ENCODE data around the gene CYP4F12. TPM values are rescaled to one million over a fixed set of nuclear protein-coding genes. Genes with fewer than 3 reads are reported as not detected.

Gene CYP4F12
- total and polyA plus RNA-seq, 2 of the 8 experiments (the other 6 are each of a cell fraction or from before 2014, with no cell fraction given), result not detected

DNA sequence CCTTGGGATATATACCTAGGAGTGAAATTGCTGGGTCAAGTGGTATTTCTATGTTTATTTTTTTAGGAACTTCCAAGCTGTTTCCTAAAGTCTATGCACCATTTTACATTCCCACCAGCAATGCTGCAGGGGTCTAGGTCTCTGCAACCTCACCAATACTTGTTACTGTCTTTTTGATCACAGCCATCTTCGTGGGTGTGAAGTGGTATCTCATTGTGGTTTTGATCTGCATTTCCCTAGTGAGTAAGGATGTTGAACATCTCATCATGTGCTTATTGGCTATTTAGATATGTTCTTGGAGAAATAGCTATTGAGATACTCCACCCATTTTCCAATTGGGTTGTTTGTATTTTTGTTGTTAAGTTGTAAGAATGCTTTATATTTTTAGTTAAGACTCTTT lies 57.7 kb downstream of the CYP4F12 start:
- Histone ChIP-seq H3K4ac (replicated peaks; ENCODE audit: insufficient read length, low read depth, low read length) (no peak overlapping the region), H3K4me2 (ENCODE audit: insufficient read depth in 1 of 2, low read depth in 2 of 2, low read length in 2 of 2) (no peak overlapping the region), H3K18ac (ENCODE audit: extremely low read depth, low read length) (no peak overlapping the region), H3K23ac (ENCODE audit: insufficient read length) (no peak overlapping the region), H2BK12ac (ENCODE audit: low read depth, low read length) (no peak overlapping the region), H3K56ac (replicated peaks; ENCODE audit: insufficient read length, low read depth, low read length) (no peak overlapping the region), H2BK5ac (ENCODE audit: low read depth, low read length) (no peak overlapping the region), H4K91ac (replicated peaks; ENCODE audit: insufficient read length, low read length) (no peak overlapping the region), H2BK15ac (ENCODE audit: low read length) (no peak overlapping the region), H3K9me3 (ENCODE audit: insufficient read depth in 2 of 2, low read depth in 1 of 2, low read length in 1 of 2) (peaks cover 51 to 87% of the 10 kb centered on the region in 2 experiments), H3K4me3 (ENCODE audit: extremely low read depth in 1 of 4, insufficient read depth in 2 of 4, low read depth in 3 of 4, low read length in 4 of 4) (no peak overlapping the region), H3K79me2 (ENCODE audit: control insufficient read depth in 1 of 2, insufficient read depth in 2 of 2, low read length in 2 of 2) (no peaks in the 10 kb centered on the region), H4K5ac (ENCODE audit: insufficient read length, low read depth, low read length) (no peak overlapping the region), H3K23me2 (ENCODE audit: low read depth, low read length) (no peaks in the 10 kb centered on the region), H2BK120ac (replicated peaks; ENCODE audit: low read depth, low read length) (no peak overlapping the region), H2AK5ac (ENCODE audit: low read depth, low read length) (no peak overlapping the region), H4K8ac (ENCODE audit: extremely low read depth, insufficient read depth, low read length) (no peak overlapping the region), H3K36me3 (ENCODE audit: control insufficient read depth in 2 of 4, insufficient read depth in 4 of 4, low read length in 3 of 4) (no peaks in the 10 kb centered on the region; a peak in 1 of 8 replicates), H3K4me1 (replicated peaks in 1 of 4; ENCODE audit: control insufficient read depth in 3 of 4, insufficient read depth in 4 of 4, low read length in 3 of 4) (no peaks in the 10 kb centered on the region), H2AFZ (ENCODE audit: low read length) (no peak overlapping the region), H3K14ac (ENCODE audit: insufficient read length) (no peak overlapping the region), H3K27me3 (replicated peaks in 1 of 4; ENCODE audit: control insufficient read depth in 3 of 4, extremely low read depth in 1 of 4, insufficient read depth in 3 of 4, low read length in 3 of 4) (no peaks in the 10 kb centered on the region), H3K79me1 (ENCODE audit: low read depth, low read length) (no peaks in the 10 kb centered on the region), H3K27ac (ENCODE audit: low read depth, low read length) (no peak overlapping the region), H4K20me1 (replicated peaks in 1 of 2; ENCODE audit: control insufficient read depth in 1 of 2, insufficient read depth in 2 of 2, low read length in 2 of 2) (no peaks in the 10 kb centered on the region), H3K9ac (replicated peaks in 1 of 4; ENCODE audit: extremely low read depth in 1 of 4, low read depth in 3 of 4, low read length in 3 of 4) (no peak overlapping the region), H2BK20ac (ENCODE audit: low read length) (no peak overlapping the region)
- CTCF ChIA-PET (ENCODE audit: partially characterized antibody), result no interaction called here
- POLR2A ChIA-PET (ENCODE audit: partially characterized antibody), result no interaction called here
- DNase-seq (ENCODE audit: low read depth in 1 of 2, low spot score in 2 of 2) (no peak), FAIRE-seq (no peak)
- WGBS, 2 experiments (ENCODE audit: extremely low coverage in 1 of 2, insufficient coverage in 1 of 2, insufficient read length in 1 of 2, insufficient replicate concordance in 2 of 2, low coverage in 1 of 2, low lambda C conversion rate in 2 of 2, missing lambda C conversion rate in 1 of 2), result 26% methylated on average over 1 of the region's 1 CpG; no CpG with 5 or more reads in 1 of the 2 experiments
- TF ChIP-seq JUND (IDR thresholded peaks at IDR 0.05; ENCODE audit: low read length) (no peak), GTF2F1 (IDR thresholded peaks at IDR 0.05; ENCODE audit: borderline replicate concordance, low read depth, low read length) (no peak), POLR2A (IDR thresholded peaks at IDR 0.05; ENCODE audit: control extremely low read depth in 1 of 2, low read depth in 2 of 2, low read length in 2 of 2) (no peak), BCL11A (IDR thresholded peaks at IDR 0.05; ENCODE audit: low read depth in 2 of 2, low read length in 2 of 2) (no peak)
